ENCODE measurements around the gene WWOX.

WWOX gene

GRCh38 chr16:78915811-78916345, 816.4 kb downstream of the WWOX start:
- in situ Hi-C loops (cut with MboI; ENCODE audit: low sequenced_read_pairs), result no loop called here

- in situ Hi-C loops (cut with MboI; ENCODE audit: low sequenced_read_pairs), result no loop called here
Observed at GRCh38 chr16:78916928-78917545, 817.6 kb downstream of the WWOX start.

- in situ Hi-C loops (cut with MboI; ENCODE audit: low sequenced_read_pairs), result no loop called here
Observed at GRCh38 chr16:78918805-78919305, 819.4 kb downstream of the WWOX start.

GRCh38 chr16:78919852-78920251, 820.4 kb downstream of the WWOX start:
- in situ Hi-C loops (cut with MboI; ENCODE audit: low sequenced_read_pairs), result no loop called here

GRCh38 chr16:78920621-78921020, 821.2 kb downstream of the WWOX start:
- in situ Hi-C loops (cut with MboI; ENCODE audit: low sequenced_read_pairs), result no loop called here

GRCh38 chr16:78925083-78925767, 825.8 kb downstream of the WWOX start:
- in situ Hi-C loops (cut with MboI; ENCODE audit: low sequenced_read_pairs), result no loop called here

GRCh38 chr16:78926723-78927210, 827.3 kb downstream of the WWOX start:
- in situ Hi-C loops (cut with MboI; ENCODE audit: low sequenced_read_pairs), result no loop called here

GRCh38 chr16:78927766-78928165, 828.3 kb downstream of the WWOX start:
- in situ Hi-C loops (cut with MboI; ENCODE audit: low sequenced_read_pairs), result no loop called here

- in situ Hi-C loops (cut with MboI; ENCODE audit: low sequenced_read_pairs), result no loop called here
Observed at GRCh38 chr16:78929841-78930240, 830.4 kb downstream of the WWOX start.

GRCh38 chr16:78930561-78930960, 831.1 kb downstream of the WWOX start:
- in situ Hi-C loops (cut with MboI; ENCODE audit: low sequenced_read_pairs), result no loop called here

- in situ Hi-C loops (cut with MboI; ENCODE audit: low sequenced_read_pairs), result no loop called here
Observed at GRCh38 chr16:78931267-78931666, 831.8 kb downstream of the WWOX start.

- in situ Hi-C loops (cut with MboI; ENCODE audit: low sequenced_read_pairs), result no loop called here
Observed at GRCh38 chr16:78931678-78932077, 832.2 kb downstream of the WWOX start.

GRCh38 chr16:78932355-78932943, 833.0 kb downstream of the WWOX start:
- in situ Hi-C loops (cut with MboI; ENCODE audit: low sequenced_read_pairs), result no loop called here

GRCh38 chr16:78936060-78936459, 836.6 kb downstream of the WWOX start:
- in situ Hi-C loops (cut with MboI; ENCODE audit: low sequenced_read_pairs), result no loop called here

GRCh38 chr16:78939597-78939996, 840.1 kb downstream of the WWOX start:
- in situ Hi-C loops (cut with MboI; ENCODE audit: low sequenced_read_pairs), result no loop called here

- in situ Hi-C loops (cut with MboI; ENCODE audit: low sequenced_read_pairs), result no loop called here
Observed at GRCh38 chr16:78942625-78943245, 843.3 kb downstream of the WWOX start.

- in situ Hi-C loops (cut with MboI; ENCODE audit: low sequenced_read_pairs), result no loop called here
Observed at GRCh38 chr16:78945336-78945735, 845.9 kb downstream of the WWOX start.

GRCh38 chr16:78946556-78946955, 847.1 kb downstream of the WWOX start:
- in situ Hi-C loops (cut with MboI; ENCODE audit: low sequenced_read_pairs), result no loop called here

- in situ Hi-C loops (cut with MboI; ENCODE audit: low sequenced_read_pairs), result no loop called here
Observed at GRCh38 chr16:78950768-78951167, 851.3 kb downstream of the WWOX start.

GRCh38 chr16:78952630-78953029, 853.2 kb downstream of the WWOX start:
- in situ Hi-C loops (cut with MboI; ENCODE audit: low sequenced_read_pairs), result no loop called here

- in situ Hi-C loops (cut with MboI; ENCODE audit: low sequenced_read_pairs), result no loop called here
Observed at GRCh38 chr16:78953526-78953925, 854.1 kb downstream of the WWOX start.

Data from HL-60/S4 treated with retinoic acid at 250 ng/mL for 4 days and 3 days (cell line).